Measurements from ENCODE around the gene TMEM271. TPM values are rescaled to one million over a fixed set of nuclear protein-coding genes. Genes with fewer than 3 reads are reported as not detected.

Gene TMEM271
- total and polyA plus RNA-seq, 10 donors, result not detected

DNA sequence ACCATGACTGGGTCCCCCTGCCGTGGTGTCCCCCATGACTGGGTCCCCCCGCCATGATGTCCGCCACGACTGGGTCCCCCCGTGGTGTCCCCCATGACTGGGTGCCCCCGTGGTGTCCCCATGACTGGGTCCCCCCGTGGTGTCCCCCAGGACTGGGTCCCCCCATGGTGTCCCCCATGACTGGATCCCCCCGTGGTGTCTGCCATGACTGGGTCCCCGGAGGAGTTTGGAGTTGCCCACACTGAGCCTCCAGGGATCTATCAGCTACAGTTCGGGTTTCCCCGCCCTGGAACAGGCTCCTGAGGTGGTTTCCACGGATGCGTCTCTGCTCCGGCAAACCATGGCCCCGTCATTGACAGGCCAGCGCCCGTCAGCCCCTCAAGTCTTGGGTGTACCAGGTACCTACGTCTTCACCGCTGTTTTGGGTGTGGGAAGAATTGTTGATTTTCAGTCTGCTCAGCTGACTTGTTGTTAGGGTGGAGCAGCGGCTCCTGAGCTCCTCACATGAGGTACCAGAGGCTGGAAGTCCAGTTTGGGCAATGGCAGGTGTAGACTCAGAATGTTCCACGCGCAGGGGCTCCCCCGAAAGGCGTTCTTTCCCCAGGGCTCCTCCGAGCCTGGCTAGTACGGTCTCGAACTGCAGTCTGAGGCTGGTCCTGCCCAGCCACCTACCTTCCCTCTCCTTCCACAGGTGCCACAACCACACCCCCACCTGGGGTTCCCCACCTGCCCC lies 41.0 kb upstream of the TMEM271 start:
- H3K9me3 ChIP-seq, result no peaks in the 10 kb centered on the region
- no peaks in the 10 kb centered on the region for H3K36me3 ChIP-seq
- no peak overlapping the region for H3K27ac ChIP-seq
- intact Hi-C loops (cut with DNase I; ENCODE audit: low total_unique reads), result no loop called here
- H3K27me3 ChIP-seq (replicated peaks in 1 of 7), result peaks cover 0 to 35% (median 0%) of the 10 kb centered on the region in 7 donors
- TF ChIP-seq, protein P1, sequence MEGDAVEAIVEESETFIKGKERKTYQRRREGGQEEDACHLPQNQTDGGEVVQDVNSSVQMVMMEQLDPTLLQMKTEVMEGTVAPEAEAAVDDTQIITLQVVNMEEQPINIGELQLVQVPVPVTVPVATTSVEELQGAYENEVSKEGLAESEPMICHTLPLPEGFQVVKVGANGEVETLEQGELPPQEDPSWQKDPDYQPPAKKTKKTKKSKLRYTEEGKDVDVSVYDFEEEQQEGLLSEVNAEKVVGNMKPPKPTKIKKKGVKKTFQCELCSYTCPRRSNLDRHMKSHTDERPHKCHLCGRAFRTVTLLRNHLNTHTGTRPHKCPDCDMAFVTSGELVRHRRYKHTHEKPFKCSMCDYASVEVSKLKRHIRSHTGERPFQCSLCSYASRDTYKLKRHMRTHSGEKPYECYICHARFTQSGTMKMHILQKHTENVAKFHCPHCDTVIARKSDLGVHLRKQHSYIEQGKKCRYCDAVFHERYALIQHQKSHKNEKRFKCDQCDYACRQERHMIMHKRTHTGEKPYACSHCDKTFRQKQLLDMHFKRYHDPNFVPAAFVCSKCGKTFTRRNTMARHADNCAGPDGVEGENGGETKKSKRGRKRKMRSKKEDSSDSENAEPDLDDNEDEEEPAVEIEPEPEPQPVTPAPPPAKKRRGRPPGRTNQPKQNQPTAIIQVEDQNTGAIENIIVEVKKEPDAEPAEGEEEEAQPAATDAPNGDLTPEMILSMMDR (IDR thresholded peaks at IDR 0.05 in 8 of 11, conservative IDR thresholded peaks at IDR 0.05 in 3 of 11), result no peak
- TF ChIP-seq POLR2AphosphoS5 (IDR thresholded peaks at IDR 0.05) (no peak), POLR2A (IDR thresholded peaks at IDR 0.05) (no peak)
- peak; percentile 28 for DNase-seq
- no peaks in the 10 kb centered on the region for H3K4me1 ChIP-seq
- 93 to 96% (median 94%) methylated on average over 16 to 27 of the region's 27 CpGs for WGBS, 5 donors
- H3K4me3 ChIP-seq, result no peak overlapping the region

- DNase-seq, result no peak
- 79 to 97% (median 91%) methylated on average over 1 of the region's 1 CpG for WGBS, 5 donors
- no peak overlapping the region for H3K27ac ChIP-seq
- TF ChIP-seq, protein P1 (IDR thresholded peaks at IDR 0.05 in 8 of 11, conservative IDR thresholded peaks at IDR 0.05 in 3 of 11), result no peak
- TF ChIP-seq POLR2AphosphoS5 (IDR thresholded peaks at IDR 0.05), result no peak
- TF ChIP-seq POLR2A (IDR thresholded peaks at IDR 0.05), result no peak
- intact Hi-C loops (cut with DNase I; ENCODE audit: low total_unique reads), result no loop called here
- H3K36me3 ChIP-seq, result no peaks in the 10 kb centered on the region
- H3K9me3 ChIP-seq, result no peaks in the 10 kb centered on the region
- no peak overlapping the region for H3K4me3 ChIP-seq
- H3K4me1 ChIP-seq, result no peaks in the 10 kb centered on the region
- H3K27me3 ChIP-seq (replicated peaks in 1 of 7), result peaks cover 0 to 44% (median 0%) of the 10 kb centered on the region in 7 donors
Observed at GRCh38 chr4:616091-616490, 40.0 kb upstream of the TMEM271 start.

- TF ChIP-seq POLR2AphosphoS5 (IDR thresholded peaks at IDR 0.05), result no peak
- TF ChIP-seq, protein P1 (IDR thresholded peaks at IDR 0.05 in 8 of 11, conservative IDR thresholded peaks at IDR 0.05 in 3 of 11), result no peak
- TF ChIP-seq POLR2A (IDR thresholded peaks at IDR 0.05), result no peak
- H3K4me3 ChIP-seq, result no peak overlapping the region
- no peaks in the 10 kb centered on the region for H3K36me3 ChIP-seq
- intact Hi-C loops (cut with DNase I; ENCODE audit: low total_unique reads), result no loop called here
- H3K27ac ChIP-seq, result no peak overlapping the region
- peaks cover 0 to 54% (median 0%) of the 10 kb centered on the region in 7 donors for H3K27me3 ChIP-seq (replicated peaks in 1 of 7)
- no peaks in the 10 kb centered on the region for H3K4me1 ChIP-seq
- H3K9me3 ChIP-seq, result no peaks in the 10 kb centered on the region
- 79 to 93% (median 87%) methylated on average over 4 to 9 of the region's 9 CpGs for WGBS, 5 donors
- DNase-seq, result peak; percentile 60
Observed at GRCh38 chr4:613126-613525, 37.0 kb upstream of the TMEM271 start.

DNA sequence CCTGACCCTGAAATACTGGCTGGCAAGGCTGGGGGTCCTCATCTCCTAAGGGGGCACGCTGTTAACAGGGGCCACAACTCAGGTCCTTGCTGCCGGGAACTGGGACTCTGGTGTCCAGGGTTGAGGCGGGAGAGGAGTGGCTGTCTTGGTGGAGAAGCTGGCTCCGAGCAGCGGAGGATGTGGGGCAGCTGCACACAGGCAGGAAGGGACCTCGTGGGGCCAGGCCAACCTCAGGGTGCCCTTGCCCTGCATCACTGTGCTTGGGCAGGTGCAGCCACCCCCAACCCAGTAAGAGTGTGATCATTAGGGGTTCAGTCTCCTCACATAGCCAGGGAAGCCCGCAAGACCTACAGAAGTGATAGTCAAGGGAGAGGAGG lies 36.6 kb upstream of the TMEM271 start:
- H3K27ac ChIP-seq, result no peak overlapping the region
- H3K27me3 ChIP-seq (replicated peaks in 1 of 7), result peaks cover 0 to 50% (median 0%) of the 10 kb centered on the region in 7 donors
- no peaks in the 10 kb centered on the region for H3K36me3 ChIP-seq
- no peaks in the 10 kb centered on the region for H3K9me3 ChIP-seq
- WGBS, 5 donors, result 78 to 89% (median 82%) methylated on average over 7 of the region's 7 CpGs
- H3K4me1 ChIP-seq, result no peaks in the 10 kb centered on the region
- no peak for TF ChIP-seq POLR2AphosphoS5 (IDR thresholded peaks at IDR 0.05)
- TF ChIP-seq POLR2A (IDR thresholded peaks at IDR 0.05), result no peak
- intact Hi-C loops (cut with DNase I; ENCODE audit: low total_unique reads), result no loop called here
- H3K4me3 ChIP-seq, result no peak overlapping the region
- DNase-seq, result peak; percentile 53
